Cardiac muscle cell (in vitro differentiated cells and primary cell): ENCODE measurements around the gene ALDH1B1. TPM values are rescaled to one million over a fixed set of nuclear protein-coding genes. Genes with fewer than 3 reads are reported as not detected.

ENCODE experiments used
- DNase-seq, 2 donors: peaks; one replicate each; pipeline versions ENCODE4 v3.0.0 to v3.0.0-alpha.2; 2010 to 2017; ENCODE audit warnings: low read depth in 1 of 2, low spot score in 1 of 2
- H3K27ac ChIP-seq: fragments of 200-600 bp; sonication (generic); 2 replicates; pipeline ENCODE4 v1.5.1; 2016
- H3K27me3 ChIP-seq: fragments of 200-600 bp; sonication (generic); 2 replicates; pipeline ENCODE4 v1.6.0; 2016; ENCODE audit warnings: control low read depth
- H3K36me3 ChIP-seq: fragments of 200-600 bp; sonication (generic); 2 replicates; pipeline ENCODE4 v1.5.1; 2016; ENCODE audit warnings: control low read depth
- H3K4me1 ChIP-seq: fragments of 200-600 bp; sonication (generic); 2 replicates; pipeline ENCODE4 v1.8.1; 2017; ENCODE audit warnings: low read depth, mild to moderate bottlenecking, mixed run types
- H3K4me3 ChIP-seq: fragments of 200-600 bp; sonication (generic); 2 replicates; pipeline ENCODE4 v1.5.1; 2016; ENCODE audit warnings: mild to moderate bottlenecking
- H3K9me3 ChIP-seq: fragments of 200-600 bp; sonication (generic); 2 replicates; pipeline ENCODE4 v1.5.1; 2017; ENCODE audit warnings: low read depth, mild to moderate bottlenecking, control low read depth
- polyA plus RNA-seq: library from polyadenylated mRNA; unstranded; fragments of >200 nt; fragmentation: Nextera tagmentation; extraction: Ambion mirVana; gene quantifications from 2 replicates; pipeline ENCODE4 v1.2.1, GENCODE V29; 2016
- total RNA-seq: library from RNA; depleted of rRNA; stranded (reverse); fragments of >200 nt; gene quantifications from 2 replicates; pipeline ENCODE4 v1.2.3, GENCODE V29; 2016
- TF ChIP-seq, protein P1 (sequence below): IDR thresholded peaks from 2 replicates; pipeline ENCODE4 v1.5.1; 2012; ENCODE audit warnings: low read depth, mild to moderate bottlenecking, low read length

ALDH1B1 gene
- total and polyA plus RNA-seq, 2 experiments from 2014 or later, result 31.7 to 34.7 TPM

DNA sequence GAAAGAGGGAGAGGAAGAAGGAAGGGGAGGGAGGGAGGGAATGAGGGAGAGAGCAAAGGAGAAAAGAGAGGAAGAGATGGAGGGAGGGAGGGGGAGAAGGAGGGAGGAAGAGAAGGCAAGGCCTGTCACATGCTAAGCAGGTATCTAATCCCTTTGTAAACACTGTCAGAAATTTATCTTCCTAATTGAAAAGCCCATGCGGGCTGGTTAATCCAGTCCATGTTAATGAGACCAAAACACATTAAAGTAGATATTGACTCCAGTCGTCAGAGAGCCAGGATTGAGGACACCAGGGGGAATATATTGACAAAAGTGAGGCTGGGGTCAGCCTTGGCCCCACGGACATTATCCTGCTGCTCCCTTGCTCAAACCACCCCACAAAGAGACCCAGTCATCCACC lies 37.4 kb upstream of the ALDH1B1 start:
- Histone ChIP-seq H3K9me3 (no peaks in the 10 kb centered on the region), H3K27ac (no peak overlapping the region), H3K36me3 (no peaks in the 10 kb centered on the region), H3K4me1 (peaks cover 5% of the 10 kb centered on the region), H3K27me3 (no peaks in the 10 kb centered on the region), H3K4me3 (no peak overlapping the region)
- TF ChIP-seq, protein P1, sequence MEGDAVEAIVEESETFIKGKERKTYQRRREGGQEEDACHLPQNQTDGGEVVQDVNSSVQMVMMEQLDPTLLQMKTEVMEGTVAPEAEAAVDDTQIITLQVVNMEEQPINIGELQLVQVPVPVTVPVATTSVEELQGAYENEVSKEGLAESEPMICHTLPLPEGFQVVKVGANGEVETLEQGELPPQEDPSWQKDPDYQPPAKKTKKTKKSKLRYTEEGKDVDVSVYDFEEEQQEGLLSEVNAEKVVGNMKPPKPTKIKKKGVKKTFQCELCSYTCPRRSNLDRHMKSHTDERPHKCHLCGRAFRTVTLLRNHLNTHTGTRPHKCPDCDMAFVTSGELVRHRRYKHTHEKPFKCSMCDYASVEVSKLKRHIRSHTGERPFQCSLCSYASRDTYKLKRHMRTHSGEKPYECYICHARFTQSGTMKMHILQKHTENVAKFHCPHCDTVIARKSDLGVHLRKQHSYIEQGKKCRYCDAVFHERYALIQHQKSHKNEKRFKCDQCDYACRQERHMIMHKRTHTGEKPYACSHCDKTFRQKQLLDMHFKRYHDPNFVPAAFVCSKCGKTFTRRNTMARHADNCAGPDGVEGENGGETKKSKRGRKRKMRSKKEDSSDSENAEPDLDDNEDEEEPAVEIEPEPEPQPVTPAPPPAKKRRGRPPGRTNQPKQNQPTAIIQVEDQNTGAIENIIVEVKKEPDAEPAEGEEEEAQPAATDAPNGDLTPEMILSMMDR, result no peak
- no peak for DNase-seq

DNA sequence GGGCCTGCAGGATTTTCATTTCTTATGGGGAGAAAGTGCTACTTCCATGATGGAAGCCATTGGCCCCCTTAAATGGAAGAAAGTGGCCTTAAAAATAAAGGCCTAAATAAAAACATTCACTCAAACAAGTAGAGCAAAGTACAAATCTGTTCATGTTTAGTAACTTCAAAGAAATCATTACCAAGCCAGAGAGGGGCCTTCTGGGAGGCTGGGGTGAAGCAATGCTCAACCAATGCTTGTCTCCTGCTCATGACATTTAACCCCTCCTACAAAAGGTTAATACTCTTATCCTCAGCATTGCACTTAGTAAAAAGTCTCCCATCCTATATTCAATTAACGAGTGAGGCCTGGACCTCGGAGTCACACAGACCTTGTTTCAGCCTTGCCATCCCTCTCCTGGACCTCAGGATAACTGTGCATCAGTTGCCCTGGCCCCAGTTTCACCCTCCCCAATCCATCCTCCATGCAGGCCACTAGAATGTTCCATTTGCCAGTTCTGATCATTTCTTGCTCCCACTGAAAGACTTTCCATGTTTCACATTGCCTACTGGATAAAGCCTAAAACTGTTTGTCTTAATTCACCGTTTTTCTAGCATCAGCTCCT lies 36.9 kb upstream of the ALDH1B1 start:
- Histone ChIP-seq H3K27me3 (no peaks in the 10 kb centered on the region), H3K9me3 (no peaks in the 10 kb centered on the region), H3K27ac (no peak overlapping the region), H3K36me3 (no peaks in the 10 kb centered on the region), H3K4me3 (no peak overlapping the region), H3K4me1 (peaks cover 8% of the 10 kb centered on the region)
- TF ChIP-seq, protein P1, result no peak
- no peak for DNase-seq

DNA sequence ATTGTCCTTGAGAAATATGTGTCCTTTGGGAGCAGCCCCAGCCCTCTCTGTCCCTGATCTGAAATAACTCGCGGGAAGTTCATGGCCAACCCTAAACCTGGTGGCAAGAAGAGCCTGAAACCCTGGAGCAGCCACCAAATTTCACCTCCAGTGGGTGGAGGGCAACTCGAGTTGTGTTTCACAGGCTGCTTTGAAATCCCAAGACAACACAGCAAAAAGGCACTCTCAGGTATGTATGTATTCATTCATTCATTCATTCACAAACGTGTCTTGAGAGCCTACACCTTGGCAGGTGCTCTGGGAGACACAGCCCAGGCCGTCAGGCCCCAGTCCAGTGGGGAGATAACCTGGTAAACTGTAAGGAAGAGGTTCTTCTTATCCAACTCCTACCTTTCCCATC lies 35.7 kb upstream of the ALDH1B1 start:
- H3K36me3 ChIP-seq, result no peaks in the 10 kb centered on the region
- H3K9me3 ChIP-seq, result no peaks in the 10 kb centered on the region
- H3K4me1 ChIP-seq, result peaks cover 11% of the 10 kb centered on the region
- H3K4me3 ChIP-seq, result no peak overlapping the region
- no peak for DNase-seq
- H3K27me3 ChIP-seq, result no peaks in the 10 kb centered on the region
- no peak overlapping the region for H3K27ac ChIP-seq
- TF ChIP-seq, protein P1, result no peak

DNA sequence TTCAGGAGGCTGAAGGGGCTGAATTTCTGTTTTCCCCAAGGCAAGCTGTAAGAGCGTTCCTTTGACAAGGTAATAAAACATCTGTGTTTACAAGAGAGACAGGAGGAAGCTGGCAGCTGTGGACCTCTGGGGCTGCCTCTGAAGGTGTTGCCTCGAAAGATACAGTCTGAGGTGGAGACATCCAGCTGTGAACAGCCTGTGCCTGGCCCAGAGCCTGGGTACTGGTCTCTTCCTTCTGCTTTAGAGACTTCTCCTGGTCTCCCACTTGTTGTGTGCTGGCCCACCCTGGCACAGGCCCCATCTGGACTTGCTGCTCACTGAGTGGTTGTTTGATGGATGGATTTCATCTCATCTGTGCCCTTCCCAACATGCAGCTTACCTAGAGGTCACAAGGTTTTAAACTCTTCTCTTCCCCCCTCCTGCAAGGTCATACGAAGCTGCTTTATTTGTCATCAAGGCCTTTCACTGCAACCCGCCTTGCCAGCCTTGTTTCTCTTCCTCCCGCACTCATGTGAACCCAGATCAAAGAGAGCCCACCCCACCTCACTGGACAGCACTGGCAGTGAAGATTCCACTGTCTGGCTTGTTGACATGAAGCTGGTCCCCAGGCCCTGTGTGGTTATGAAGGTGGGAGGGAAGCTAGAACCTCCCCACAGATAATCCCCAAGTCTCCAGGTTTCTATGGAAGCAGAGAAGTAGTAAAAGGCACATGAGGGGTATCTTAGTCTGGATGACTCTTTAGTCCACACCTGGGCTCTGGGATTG lies 35.0 kb upstream of the ALDH1B1 start:
- Histone ChIP-seq H3K9me3 (no peaks in the 10 kb centered on the region), H3K27ac (no peak overlapping the region), H3K4me3 (no peak overlapping the region), H3K4me1 (peaks cover 9% of the 10 kb centered on the region), H3K36me3 (no peaks in the 10 kb centered on the region), H3K27me3 (no peaks in the 10 kb centered on the region)
- TF ChIP-seq, protein P1, result no peak
- no peak for DNase-seq

DNA sequence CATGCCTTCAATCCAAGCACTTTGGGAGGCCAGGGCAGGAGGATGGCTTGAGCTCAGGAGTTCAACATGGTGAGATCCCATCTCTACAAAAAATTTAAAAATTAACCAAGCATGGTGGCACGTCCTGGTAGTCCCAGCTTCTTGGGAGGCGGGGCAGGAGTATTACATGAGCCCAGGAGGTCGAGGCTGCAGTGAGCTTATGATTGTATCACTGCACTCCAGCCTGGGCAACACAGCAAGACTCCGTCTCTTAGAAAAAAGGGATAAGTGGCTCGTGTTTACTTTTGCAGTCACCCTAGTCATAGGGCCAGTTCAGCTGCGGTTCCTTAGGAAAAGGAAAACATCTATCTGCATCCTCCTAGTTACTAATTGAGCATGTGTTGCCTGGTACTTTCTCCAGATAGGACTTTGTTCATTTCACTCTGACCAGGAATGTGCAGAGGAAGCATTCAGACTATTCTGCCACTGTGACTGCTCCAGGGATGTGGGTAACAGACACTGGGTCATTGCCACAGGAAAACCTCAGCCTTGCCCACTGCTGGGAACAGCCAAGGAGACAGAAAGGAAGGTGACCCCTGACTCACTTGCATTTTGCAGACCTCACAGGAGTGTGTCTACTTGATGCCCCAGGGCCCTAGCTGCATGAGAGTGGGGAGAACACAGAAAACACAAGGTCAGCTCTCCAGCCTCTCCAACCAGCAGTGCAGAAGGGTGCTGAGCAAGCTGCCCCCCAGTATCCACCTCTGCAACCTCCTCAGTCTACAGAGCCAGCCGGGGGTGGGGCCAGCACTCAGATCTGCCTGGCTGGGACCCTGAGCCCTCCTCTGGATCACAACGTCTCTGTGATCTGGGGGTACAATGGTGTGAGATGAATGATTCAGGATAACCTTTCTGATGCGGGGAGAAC lies 33.9 kb upstream of the ALDH1B1 start:
- TF ChIP-seq, protein P1, result no peak
- H3K27me3 ChIP-seq, result no peaks in the 10 kb centered on the region
- DNase-seq, result no peak
- H3K4me3 ChIP-seq, result no peak overlapping the region
- no peak overlapping the region for H3K27ac ChIP-seq
- H3K36me3 ChIP-seq, result no peaks in the 10 kb centered on the region
- peaks cover 6% of the 10 kb centered on the region for H3K4me1 ChIP-seq
- no peaks in the 10 kb centered on the region for H3K9me3 ChIP-seq
